Stimulated activated naive CD4-positive, alpha-beta T cell (primary cell): ENCODE data around the gene CD276.
A peak's percentile ranks its signal among the peaks of the same experiment; 100 is the strongest.
"Not testable (repeated sequence)": the region's sequence is repeated elsewhere in the genome, so short reads cannot be mapped to it uniquely, and the experiment has no call there.

Experiments used
- DNase-seq, 6 experiments: peaks; one replicate each; lab custom pipeline; 2025; lab: John Stamatoyannopoulos, UW

CD276 gene

GRCh38 chr15:73684581-73685455 is 635 bp downstream of the CD276 start:
- DNase-seq = no peak

- no peak for DNase-seq
Measured at GRCh38 chr15:73685981-73686380, 1.8 kb downstream of the CD276 start.

GRCh38 chr15:73686781-73687256 is 2.6 kb downstream of the CD276 start:
- no peak for DNase-seq

- no peak for DNase-seq
Measured at GRCh38 chr15:73687351-73687750, 3.2 kb downstream of the CD276 start.

- DNase-seq = no peak
Measured at GRCh38 chr15:73688455-73688854, 4.3 kb downstream of the CD276 start.

- no peak for DNase-seq
Measured at GRCh38 chr15:73691396-73691795, 7.2 kb downstream of the CD276 start.

- no peak for DNase-seq
Measured at GRCh38 chr15:73694419-73694818, 10.2 kb downstream of the CD276 start.

- no peak for DNase-seq
Measured at GRCh38 chr15:73695773-73696640, 11.8 kb downstream of the CD276 start.

- DNase-seq = no peak
Measured at GRCh38 chr15:73696641-73697001, 12.4 kb downstream of the CD276 start.

GRCh38 chr15:73697033-73697467 is 12.9 kb downstream of the CD276 start:
- peak; percentile 24 to 64 (median 42) for DNase-seq

- no peak for DNase-seq
Measured at GRCh38 chr15:73699249-73700040, 15.3 kb downstream of the CD276 start.

- peak; percentile 39 to 76 (median 62) for DNase-seq
Measured at GRCh38 chr15:73700041-73700842, 16.1 kb downstream of the CD276 start.

GRCh38 chr15:73702311-73703239 is 18.4 kb downstream of the CD276 start:
- not testable (repeated sequence) for DNase-seq

- DNase-seq = not testable (repeated sequence)
Measured at GRCh38 chr15:73703601-73704000, 19.4 kb downstream of the CD276 start.

GRCh38 chr15:73704142-73704868 is 20.1 kb downstream of the CD276 start:
- DNase-seq = not testable (repeated sequence)

- peak in 5 of 6 experiments; percentile 11 to 52 (median 17) for DNase-seq
Measured at GRCh38 chr15:73704869-73705645, 20.9 kb downstream of the CD276 start.

- no peak for DNase-seq
Measured at GRCh38 chr15:73708691-73709090, 24.5 kb downstream of the CD276 start.

GRCh38 chr15:73709241-73709640 is 25.1 kb downstream of the CD276 start:
- DNase-seq = no peak
